ENCODE measurements around the gene MAN2C1. TPM values are rescaled to one million over a fixed set of nuclear protein-coding genes. Genes with fewer than 3 reads are reported as not detected.
"Not testable (repeated sequence)": the region's sequence is repeated elsewhere in the genome, so short reads cannot be mapped to it uniquely, and the experiment has no call there.

The MAN2C1 gene
- 15.7 and 23.4 TPM in 2 replicates for total RNA-seq (2014; rRNA removed; shearing (Covaris generic))

DNA sequence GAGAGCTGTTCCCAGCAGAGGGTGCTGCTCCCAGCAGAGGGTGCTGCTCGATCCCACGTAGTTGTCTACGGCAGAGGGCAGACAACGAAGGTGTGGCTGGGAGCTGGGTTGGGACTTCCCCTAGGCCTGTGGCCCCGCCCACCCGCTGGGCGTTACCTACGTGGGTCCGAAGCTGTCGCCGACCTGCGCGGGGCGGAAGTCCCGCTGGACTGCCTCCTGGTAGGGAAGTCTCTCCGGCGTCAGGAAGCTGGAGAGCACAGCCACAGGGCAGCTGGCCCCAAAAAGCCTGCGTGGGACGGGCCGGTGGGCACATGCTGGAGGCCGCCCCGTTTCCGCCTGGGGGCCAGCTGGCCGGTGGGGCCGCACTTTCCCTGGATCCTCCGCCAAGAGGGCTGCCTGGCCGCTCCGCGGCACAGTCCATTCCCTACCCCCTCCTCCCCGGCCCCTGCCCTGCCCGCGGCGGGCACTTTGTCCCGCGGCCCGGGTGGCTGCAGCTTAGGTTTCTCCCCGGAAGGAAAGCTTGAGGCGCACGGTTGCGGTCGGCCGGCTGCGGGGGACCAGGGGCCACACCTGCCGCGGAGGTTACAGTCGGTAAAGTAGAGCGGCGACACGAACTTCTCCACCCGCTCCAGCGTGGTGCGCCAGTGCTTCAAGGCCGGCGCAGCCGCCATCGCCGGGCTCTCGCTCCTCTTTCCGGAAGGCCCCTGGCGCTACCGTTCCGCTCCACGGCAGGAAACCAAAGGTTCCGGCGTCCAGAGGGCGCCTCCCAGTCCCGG, at the start of gene MAN2C1:
TSS of gene MAN2C1 (minus strand) at position 695 of the 776 bp plus-strand sequence. CDS start at position 671, 24 bp downstream.
- DNase-seq (ENCODE audit: low spot score), result peak; percentile 96

DNA sequence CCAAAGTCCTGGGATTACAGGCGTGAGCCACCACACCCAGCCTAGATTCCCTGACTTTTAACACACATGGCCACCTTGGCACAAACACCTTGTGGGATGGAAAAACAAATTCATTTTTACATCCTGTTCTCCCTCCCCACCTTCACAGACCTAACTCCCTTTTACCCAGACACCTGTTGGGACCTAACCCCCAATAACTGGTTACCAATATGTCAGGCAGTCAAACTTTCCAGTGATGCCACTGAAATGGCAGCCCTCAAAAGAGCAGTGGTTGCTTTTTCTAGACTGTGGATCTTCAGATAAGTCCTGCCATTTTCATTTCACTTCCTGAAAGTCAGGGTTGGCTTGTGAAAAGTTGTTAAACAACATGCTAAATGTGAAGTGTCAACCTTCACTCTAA, 48.2 kb upstream of the MAN2C1 start:
- DNase-seq (ENCODE audit: low spot score), result no peak

DNA sequence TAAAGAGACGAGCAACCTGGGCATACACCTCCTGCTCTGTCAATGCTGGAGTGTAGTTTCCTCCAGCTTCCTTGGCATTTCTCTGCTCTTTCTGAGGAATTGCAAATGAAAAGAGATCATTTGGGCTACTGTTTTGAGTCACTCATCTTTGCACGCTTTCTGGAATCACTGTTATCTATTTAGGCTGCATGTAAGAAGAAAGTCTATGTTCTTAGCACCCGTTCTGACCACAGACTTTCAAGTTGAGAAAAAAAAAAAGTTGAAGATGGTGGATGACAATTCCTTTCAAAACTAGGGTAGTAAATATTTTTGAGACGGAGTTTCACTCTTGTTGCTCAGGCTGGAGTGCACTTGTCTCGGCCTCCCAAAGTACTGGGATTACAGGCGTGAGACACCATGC, 41.8 kb upstream of the MAN2C1 start:
- DNase-seq (ENCODE audit: low spot score), result no peak

DNA sequence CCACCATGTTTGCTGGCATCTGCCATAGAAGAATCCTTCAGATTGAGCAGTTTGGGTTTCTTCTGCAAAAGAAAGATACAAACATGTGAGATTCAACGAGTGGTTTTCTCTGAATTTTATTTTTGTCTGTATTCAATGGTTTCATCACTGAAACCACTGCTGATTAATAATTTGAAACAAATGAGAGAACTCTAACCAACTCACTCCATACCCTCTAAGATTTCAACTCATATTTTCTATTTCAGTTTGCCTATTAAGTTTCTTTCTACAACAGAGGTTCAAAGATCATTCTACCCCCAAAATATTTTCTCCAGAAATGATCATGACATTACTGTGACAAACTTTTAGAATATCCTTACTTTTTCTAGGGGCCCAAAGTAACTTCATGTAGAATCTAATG, 38.7 kb upstream of the MAN2C1 start:
- no peak for DNase-seq (ENCODE audit: low spot score)

DNA sequence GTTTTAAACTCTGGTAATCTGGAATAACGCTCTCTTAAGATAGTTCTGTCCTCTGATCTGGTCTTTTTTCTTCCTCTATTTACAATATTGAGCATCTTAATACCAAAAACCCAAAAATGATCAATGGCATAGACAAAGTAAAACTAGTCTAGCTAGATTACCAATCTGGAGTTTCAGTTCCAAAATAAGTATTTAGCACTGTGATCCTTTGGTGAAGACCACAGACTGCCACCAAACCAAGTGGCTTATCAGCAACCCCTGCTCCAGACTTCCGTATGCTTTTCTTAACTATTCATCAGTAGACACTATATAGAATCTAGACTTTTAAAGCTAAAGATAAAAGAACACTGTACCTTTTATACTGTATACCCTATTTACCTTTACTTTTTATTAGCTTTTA, 35.5 kb upstream of the MAN2C1 start:
- no peak for DNase-seq (ENCODE audit: low spot score)

DNA sequence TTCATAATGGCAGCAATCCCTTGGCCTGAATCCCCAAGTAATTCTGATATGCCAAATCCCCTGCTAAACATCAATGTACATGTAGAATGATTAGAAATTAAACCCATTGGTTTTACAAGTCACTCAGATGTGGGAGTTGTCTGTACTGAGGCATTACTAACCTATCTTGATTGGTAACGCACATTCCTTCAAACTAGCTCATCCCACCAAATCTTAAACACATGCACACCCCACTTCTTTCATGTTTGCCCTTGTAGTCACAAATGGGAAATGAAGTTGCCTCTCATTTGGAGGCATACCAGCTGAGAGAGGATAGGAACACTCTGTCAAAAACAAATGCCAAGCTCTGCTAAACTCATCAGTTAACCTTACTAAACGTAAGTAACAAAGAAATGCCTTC, 29.1 kb upstream of the MAN2C1 start:
- DNase-seq (ENCODE audit: low spot score), result no peak

DNA sequence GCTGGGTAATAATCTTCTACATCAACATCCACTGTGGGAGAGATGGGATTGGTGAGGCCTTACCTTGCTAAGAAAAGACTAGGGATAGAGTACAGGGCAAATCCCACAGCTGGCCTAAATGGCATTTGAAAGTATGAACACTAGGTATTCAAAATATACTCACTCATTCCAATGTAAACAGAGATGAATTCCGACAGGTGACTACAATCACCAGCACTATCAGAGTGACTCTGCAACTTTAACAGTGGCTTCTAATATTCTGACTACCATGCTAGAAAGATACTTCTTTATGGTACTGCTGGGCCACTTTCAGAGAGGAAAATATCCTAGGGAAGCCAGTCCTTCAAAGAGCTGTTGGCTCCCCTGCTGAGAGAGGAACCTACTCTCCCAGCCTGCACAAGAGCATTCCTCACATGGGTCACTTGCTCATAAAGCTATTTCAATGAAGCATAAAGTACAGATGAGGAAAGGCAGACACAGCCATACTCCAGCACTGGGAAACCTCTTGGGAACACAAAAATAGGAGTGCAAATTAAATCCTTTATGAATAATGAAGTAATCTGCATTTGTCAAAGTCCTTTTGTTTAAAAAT, 21.5 kb upstream of the MAN2C1 start:
- DNase-seq (ENCODE audit: low spot score), result no peak

DNA sequence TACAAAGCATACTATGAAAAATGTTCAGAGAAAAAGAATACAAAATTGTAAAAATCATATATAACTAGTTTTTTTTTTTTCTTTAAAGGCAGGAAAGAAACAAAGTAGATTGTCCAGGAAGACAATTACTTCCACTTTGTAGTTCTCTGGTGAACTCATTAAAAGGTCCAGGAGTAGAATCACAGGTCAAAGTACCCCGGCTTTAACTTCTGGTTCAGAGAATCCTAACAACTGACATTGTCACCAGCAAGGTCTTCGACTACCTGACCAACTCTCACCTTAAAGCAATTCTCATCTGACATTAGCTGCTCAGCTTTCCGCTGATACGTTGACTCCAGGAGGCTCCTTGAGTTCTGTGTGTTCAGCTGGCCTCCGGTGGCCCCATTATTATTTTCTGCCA, 15.6 kb upstream of the MAN2C1 start:
- DNase-seq (ENCODE audit: low spot score), result not testable (repeated sequence)

DNA sequence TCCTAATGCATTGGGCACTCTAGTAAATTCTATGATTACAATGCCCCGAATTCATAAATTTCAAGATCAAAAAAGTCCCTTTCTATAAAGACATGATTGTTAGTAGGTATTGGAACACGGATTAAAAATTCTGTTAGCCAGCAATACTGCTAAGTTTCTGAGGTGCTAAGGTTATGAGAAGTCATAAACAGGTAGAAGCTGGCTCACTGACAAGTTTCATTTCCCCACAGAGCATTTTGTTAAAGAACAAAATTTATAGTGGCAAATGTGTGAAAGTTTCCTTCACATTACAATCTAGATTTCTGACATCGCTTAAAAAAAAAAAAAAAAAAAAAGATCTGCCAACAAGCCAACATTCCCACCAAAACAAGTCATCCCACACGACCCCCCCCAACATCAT, 12.4 kb upstream of the MAN2C1 start:
- DNase-seq (ENCODE audit: low spot score), result no peak

DNA sequence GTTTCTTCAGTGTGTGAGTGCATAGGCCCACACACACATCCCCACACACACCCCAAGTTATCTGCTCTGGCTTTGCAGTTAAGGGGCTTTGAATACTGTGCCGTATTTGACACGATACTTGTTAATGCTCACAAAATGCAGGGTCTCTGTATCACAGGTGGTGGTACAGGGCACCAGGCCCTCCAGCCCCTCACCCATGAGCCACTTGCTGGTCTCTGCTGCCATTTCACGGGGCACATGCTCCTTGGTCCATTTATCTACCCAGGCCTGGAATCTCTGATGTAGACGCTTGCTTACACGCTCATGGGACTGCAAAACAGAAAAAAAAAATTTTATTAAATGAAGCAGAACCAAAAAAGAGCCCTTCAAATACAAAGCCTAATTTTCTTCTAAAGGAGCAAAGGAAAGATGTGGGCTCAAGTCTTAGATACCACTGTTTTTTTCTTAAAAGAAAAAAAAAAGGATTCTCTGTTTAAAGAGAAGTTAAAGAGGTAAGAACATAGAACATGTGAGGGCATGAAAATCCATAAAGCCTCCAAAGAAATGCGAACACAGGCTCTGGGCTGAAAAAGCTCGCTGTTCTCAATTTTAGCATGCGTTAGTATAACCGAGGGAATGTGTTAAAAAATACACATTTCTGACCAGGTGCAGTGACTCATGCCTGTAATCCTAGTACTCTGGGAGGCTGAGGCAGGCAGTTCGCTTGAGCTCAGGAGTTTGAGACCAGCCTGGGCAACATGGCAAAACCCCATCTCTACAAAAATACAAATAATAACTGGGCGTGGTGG, 3.7 kb upstream of the MAN2C1 start:
- DNase-seq (ENCODE audit: low spot score), result no peak

DNA sequence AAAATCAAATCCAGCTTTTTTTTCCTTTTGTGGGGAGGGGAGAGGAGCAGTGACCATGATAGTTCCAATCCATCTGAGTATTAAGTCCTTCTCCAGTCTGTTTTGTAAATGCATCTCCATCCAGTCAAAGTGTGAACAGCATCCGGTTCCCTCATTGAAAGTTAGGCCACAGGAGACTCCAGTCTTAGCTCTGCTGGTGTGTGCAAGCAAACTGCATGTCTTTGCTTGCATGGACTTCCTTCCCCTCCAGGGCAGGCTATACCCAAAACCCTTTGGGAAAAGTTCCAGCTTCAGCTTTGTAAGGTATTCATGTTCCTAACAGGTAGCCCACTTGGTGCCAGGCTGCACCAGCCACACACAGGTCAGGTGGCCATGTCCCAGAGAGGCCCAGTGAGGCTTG, 3.1 kb upstream of the MAN2C1 start:
- DNase-seq (ENCODE audit: low spot score), result no peak

DNA sequence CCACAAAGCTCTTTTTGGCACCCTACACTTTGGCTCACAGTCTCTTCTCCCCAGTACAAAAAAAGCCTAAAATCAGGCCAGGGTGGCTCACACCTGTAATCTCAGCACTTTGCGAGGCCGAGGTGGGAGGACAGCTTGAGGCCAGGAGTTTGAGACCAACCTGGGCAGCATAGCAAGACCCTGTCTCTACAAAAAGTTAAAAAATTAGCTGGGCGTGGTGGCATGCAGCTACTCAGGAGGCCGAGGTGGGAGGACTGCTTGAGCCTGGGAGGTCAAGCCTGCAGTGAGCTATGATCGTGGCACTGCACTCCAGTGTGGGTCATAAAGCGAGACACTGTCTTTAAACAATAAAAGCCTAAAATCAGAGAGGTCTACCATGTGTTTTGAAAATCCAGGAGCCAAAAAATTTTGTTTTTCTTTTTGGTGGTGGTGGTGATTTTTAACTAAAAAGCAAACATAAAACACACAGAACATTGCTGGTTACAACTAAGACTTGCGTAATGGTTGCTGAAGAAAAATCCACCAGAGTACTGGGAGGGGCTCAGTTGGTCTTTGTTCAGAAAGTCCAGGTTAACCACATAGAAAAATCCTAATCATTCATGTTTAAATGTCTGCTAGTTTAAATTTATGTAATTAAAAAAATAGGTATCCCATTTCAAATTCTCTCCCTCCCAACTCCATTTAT, 1.6 kb upstream of the MAN2C1 start:
- no peak for DNase-seq (ENCODE audit: low spot score)

DNA sequence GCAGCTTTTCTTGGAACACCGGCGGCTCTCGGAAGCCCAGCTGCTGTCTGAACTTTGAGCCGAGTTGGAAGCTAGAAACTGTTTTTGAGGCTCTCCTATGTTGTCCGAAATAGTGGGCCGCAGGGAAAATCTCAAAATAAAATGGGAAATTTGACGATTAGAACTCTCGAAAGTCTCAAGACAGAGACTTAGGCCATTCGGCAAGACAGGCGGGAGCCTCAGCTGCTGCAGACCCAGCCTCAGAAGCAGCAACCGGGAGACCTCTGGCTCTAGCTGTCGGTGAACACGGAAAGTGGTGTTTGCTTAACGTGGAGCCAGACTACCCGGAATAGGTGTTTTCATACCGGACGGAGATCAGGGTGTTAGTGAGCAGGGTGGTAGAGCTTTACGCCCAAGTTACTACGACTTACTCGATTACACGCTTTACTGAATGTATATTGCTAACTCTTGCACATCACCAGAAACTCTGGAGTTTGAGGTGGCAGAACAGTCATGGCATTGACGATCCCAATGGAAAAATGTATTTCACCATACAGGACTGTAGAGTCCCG, 357 bp upstream of the MAN2C1 start:
- no peak for DNase-seq (ENCODE audit: low spot score)

DNA sequence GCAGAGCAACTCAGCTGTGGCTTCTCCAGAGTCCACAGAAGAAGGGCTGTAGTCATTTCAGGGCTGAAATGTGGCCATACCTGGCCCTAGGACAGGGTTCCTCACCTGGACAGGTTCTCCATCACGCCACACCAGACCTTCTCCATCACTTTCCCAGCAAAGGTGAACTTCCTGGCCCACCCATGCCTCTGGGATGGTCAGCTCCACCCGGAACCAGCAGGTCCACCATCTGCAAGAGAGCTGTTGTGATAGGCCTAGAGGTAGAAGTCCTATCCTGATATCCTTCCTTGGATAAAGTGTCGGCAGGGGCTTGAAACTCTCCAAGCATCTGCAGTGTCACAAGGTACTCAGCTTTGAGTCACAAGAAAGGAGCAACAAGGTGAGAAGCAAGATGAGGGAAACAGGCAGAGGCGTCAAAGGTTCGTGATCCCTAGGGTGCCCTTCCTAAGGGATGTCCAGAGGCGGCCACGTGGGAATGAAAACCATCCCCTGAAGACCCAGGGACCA, 948 bp downstream of the MAN2C1 start:
- DNase-seq (ENCODE audit: low spot score), result no peak

DNA sequence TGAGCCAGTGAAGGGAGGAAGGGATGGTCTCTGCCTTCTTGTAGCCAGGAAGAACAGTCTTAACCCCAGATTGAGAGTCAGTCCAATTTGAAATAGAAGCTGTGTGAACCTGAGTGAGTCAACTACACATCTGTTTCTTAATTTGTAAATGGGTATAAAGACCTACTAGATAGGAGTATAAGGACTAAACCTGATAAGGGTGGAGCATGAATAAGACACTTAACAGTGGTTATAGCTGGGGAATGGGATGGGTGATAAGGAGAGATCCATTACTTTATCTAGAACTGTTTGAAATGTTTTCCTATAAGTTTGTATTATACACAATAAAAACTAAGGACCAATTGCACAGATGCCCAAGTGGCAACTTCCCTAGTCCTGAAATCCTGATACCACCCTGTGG, 1.4 kb downstream of the MAN2C1 start:
- DNase-seq (ENCODE audit: low spot score), result no peak

DNA sequence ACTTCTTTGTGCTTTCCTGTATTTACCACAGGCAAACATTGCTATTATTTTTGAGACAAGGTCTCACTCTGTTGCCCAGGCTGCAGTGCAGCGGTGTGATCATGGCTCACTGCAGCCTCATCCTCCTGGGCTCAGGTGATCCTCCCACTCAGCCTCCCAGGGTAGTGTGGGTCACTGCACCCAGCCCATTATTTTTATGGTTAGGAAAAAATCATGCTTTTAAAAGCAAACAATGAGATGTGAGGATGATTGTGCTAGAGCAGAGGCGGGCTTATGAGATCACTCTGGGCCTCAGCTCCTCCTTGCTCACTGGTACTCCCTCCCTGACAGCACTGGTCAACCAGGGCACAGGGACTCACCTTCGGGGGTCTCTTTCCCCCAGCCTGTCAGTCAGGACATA, 2.2 kb downstream of the MAN2C1 start:
- DNase-seq (ENCODE audit: low spot score), result no peak

DNA sequence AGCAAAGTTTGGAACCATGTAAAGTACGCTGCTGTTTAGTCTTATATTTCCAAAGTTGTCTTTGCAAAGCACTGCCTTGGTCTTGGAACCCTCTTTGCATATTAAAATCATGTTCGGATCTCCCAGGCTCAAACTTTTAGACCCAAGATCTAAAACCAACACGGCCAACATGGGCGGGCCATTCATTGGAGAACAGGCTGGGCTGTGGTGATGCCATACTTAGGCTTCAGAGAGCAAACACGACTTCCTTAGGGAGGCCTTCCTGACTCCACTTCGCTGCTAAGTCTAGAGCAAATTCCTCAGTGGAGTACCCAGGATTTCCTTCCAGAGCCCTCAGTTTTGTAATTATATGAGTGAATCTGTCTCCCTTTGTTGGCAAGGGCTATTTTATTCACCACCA, 3.5 kb downstream of the MAN2C1 start:
- DNase-seq (ENCODE audit: low spot score), result no peak

DNA sequence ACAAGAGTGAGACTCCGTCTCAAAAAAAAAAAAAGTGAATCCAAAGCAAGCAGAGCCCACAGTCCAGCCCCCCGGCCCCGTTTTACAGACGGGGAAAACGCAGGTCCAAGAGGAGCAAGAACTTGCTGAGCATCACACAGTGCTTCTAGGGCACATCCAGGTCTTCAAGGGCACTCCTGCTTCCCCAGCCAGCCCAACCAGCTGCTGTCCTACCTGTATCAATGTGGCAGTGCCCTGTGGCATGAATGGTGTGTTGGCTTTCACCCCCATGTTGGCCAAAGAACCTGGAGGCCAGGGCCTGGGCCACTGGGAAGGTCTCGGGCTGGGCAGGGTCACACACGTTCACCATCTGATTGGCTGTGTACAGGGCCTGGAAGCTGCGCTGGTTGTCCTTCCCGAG, 4.6 kb downstream of the MAN2C1 start:
- no peak for DNase-seq (ENCODE audit: low spot score)

DNA sequence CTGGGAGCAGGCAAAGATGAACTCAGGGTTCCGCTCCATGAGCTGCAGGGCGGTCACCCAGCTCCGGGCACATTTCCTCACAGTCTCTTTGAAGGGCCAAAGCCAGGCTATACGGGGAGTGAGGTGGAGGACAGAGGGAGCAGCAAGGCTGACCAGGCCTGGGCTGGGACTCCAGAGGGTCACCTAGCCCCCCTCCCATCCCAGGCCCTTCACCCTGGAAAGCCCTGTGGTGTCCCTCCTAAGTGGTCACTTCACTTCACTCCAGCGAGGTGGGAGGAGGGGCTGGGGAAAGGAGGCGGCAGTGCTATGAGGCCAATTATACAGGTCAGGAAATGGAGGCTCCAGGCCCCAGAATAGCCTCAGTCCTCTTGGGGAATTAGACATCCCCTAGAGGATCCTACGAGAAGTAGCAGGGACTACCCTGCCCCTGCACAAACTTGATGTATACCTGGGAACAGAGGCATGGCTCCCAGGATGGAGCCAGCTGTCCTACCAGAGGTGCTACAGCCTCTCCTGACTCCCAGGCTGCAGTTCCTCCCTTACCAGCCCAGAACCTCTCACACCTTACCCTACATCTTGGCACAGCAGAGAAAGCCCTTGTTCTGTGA, 5.7 kb downstream of the MAN2C1 start:
- no peak for DNase-seq (ENCODE audit: low spot score)

DNA sequence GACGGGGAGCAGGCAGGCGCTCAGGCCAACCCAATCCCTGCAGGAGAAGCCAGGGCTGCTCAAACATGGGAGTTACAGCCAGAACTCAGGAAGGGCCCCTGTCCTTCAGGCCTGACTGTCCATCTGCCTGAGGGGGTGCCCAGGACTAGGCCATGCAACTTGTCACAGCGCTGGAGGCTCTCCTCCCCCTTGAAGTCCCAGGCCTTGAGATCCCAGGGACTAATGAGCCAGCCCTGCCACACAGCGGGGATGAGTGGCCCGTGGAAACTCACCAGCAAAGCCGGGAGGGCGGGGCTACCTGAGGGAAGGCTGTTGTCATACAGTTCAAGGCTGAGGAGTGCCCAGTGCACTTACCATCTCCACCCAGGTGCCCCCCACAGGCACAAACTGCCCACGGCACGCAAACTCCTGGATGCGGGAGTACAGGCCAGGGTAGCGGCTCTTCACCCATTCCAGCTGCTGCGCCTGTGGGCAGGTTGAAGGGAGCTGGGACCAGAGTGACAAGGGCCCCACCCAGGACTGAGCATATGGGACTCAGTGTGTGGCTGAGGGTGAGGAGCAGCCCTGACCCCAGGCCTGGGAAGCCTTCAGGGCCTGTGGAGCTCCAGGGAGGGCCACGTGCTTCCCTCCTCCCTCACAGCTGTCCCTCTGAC, 6.3 kb downstream of the MAN2C1 start:
- DNase-seq (ENCODE audit: low spot score), result no peak
